Measurements from ENCODE around the gene FCGR3A.
"Not testable (repeated sequence)": the region's sequence is repeated elsewhere in the genome, so short reads cannot be mapped to it uniquely, and the experiment has no call there.

FCGR3A gene

DNA sequence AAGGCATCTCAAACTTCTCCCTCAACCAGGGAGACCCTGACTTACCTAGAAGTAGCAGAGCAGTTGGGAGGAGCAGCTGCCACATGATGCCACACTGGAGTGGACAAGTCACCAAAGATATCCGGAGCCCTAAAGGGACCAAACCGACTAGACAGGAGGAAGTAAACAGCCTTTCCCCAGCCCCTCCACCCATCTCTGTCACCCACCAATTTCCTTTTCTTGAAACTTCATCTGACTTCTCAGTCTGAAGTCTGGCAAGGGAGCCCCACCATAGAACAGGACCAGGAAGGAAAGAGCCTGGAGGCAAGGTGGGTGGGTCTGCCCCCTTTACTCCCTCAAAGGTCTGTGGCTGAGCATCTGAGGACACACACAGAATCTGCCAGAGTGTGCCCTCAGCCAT, at the start of gene FCGR3A:
FCGR3A (minus strand) TSS at position 167 of the 400 bp plus-strand sequence; CDS start at position 85, 82 bp downstream.
- no peak for DNase-seq
- Mint-ChIP-seq H3K27me3 (ENCODE audit: low read depth, poor library complexity) (peaks cover 32% of the 10 kb centered on the region), H3K9me3 (no peaks in the 10 kb centered on the region), H3K4me1 (peaks cover 6% of the 10 kb centered on the region), H3K4me3 (no peak within 1 kb of the TSS), H3K36me3 (ENCODE audit: low read depth) (no peaks in the 10 kb centered on the region), H3K27ac (no peak within 1 kb of the TSS)
- TF ChIP-seq, protein P1, sequence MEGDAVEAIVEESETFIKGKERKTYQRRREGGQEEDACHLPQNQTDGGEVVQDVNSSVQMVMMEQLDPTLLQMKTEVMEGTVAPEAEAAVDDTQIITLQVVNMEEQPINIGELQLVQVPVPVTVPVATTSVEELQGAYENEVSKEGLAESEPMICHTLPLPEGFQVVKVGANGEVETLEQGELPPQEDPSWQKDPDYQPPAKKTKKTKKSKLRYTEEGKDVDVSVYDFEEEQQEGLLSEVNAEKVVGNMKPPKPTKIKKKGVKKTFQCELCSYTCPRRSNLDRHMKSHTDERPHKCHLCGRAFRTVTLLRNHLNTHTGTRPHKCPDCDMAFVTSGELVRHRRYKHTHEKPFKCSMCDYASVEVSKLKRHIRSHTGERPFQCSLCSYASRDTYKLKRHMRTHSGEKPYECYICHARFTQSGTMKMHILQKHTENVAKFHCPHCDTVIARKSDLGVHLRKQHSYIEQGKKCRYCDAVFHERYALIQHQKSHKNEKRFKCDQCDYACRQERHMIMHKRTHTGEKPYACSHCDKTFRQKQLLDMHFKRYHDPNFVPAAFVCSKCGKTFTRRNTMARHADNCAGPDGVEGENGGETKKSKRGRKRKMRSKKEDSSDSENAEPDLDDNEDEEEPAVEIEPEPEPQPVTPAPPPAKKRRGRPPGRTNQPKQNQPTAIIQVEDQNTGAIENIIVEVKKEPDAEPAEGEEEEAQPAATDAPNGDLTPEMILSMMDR (IDR thresholded peaks at IDR 0.05): no peak

GRCh38 chr1:161597077-161597476, 47.5 kb upstream of the FCGR3A start:
- peaks cover 25% of the 10 kb centered on the region for H3K4me1 Mint-ChIP-seq
- H3K4me3 Mint-ChIP-seq; H3K9me3 Mint-ChIP-seq; H3K27me3 Mint-ChIP-seq (ENCODE audit: low read depth, poor library complexity); H3K36me3 Mint-ChIP-seq (ENCODE audit: low read depth); H3K27ac Mint-ChIP-seq; DNase-seq: not testable (repeated sequence)

DNA sequence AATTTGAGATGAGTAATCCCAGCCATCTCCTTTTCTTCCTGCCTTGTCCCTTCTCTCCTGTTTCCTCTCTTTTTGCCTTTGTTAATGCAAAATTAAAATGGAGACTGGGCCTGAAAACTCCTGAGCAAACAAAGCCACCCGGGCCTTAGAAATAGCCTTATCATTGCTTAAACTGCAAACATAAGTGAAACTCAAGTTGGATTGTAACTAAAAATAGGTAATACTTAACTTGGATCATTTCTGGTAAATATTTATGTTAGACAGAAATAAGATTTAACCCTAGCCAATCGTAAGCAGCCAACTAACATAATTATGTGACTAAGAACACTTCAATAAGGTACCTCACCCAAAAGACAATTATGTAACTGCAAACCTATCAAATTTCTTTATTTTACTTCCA, 46.0 kb upstream of the FCGR3A start:
- not testable (repeated sequence) for H3K27me3 Mint-ChIP-seq (ENCODE audit: low read depth, poor library complexity); H3K4me3 Mint-ChIP-seq; H3K9me3 Mint-ChIP-seq; DNase-seq; H3K36me3 Mint-ChIP-seq (ENCODE audit: low read depth)
- peak overlapping the region; percentile 88 for H3K27ac Mint-ChIP-seq
- peaks cover 25% of the 10 kb centered on the region for H3K4me1 Mint-ChIP-seq

- not testable (repeated sequence) for DNase-seq; H3K27me3 Mint-ChIP-seq (ENCODE audit: low read depth, poor library complexity); H3K36me3 Mint-ChIP-seq (ENCODE audit: low read depth); H3K4me3 Mint-ChIP-seq; H3K9me3 Mint-ChIP-seq
- peak overlapping the region; percentile 88 for H3K27ac Mint-ChIP-seq
- peaks cover 25% of the 10 kb centered on the region for H3K4me1 Mint-ChIP-seq
Measured at GRCh38 chr1:161595173-161595572, 45.6 kb upstream of the FCGR3A start.

DNA sequence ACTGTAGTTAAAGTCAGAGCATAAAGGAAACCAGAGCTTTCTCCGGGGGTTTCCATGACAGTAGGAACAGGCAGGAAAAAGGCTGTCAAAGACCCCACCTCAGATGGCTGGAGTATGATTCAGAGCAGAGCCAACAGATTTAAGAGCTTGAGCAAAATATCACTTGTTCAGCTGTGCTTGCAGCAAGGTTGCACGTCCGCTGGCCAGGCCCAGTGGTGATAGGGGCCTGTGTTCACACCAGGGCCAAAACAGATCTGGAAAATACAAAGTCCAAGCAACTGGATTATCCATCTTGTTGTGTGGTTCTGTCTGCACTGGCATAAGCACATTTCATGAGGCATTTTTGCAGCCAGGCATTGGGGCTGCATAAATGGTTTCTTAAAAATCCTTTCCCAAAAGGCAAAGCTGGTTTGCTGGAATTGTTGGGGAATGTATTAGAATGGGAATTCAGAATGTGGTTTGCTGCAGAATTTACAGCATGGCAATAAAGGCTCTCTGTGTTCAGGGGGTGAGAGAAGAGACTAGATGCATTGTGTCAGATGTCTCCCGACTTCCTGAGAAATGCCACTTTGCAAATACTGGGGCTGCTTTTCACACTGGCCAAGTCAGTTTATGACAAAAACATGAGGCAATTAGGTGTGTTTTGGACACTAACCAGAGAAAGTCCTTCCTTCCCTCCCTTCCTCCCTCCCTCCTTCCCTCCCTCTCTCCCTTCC, 44.8 kb upstream of the FCGR3A start:
- H3K36me3 Mint-ChIP-seq (ENCODE audit: low read depth); H3K27me3 Mint-ChIP-seq (ENCODE audit: low read depth, poor library complexity); DNase-seq; H3K9me3 Mint-ChIP-seq; H3K4me3 Mint-ChIP-seq: not testable (repeated sequence)
- peaks cover 29% of the 10 kb centered on the region for H3K4me1 Mint-ChIP-seq
- H3K27ac Mint-ChIP-seq: peak overlapping the region; percentile 11

- H3K4me1 Mint-ChIP-seq: peaks cover 36% of the 10 kb centered on the region
- H3K27ac Mint-ChIP-seq; H3K36me3 Mint-ChIP-seq (ENCODE audit: low read depth); H3K27me3 Mint-ChIP-seq (ENCODE audit: low read depth, poor library complexity); H3K4me3 Mint-ChIP-seq; DNase-seq; H3K9me3 Mint-ChIP-seq: not testable (repeated sequence)
Measured at GRCh38 chr1:161593092-161593755, 43.6 kb upstream of the FCGR3A start.

- peaks cover 36% of the 10 kb centered on the region for H3K4me1 Mint-ChIP-seq
Measured at GRCh38 chr1:161592586-161592985, 43.0 kb upstream of the FCGR3A start.

GRCh38 chr1:161589920-161590319, 40.3 kb upstream of the FCGR3A start:
- peaks cover 25% of the 10 kb centered on the region for H3K4me1 Mint-ChIP-seq
- H3K27me3 Mint-ChIP-seq (ENCODE audit: low read depth, poor library complexity); H3K9me3 Mint-ChIP-seq; H3K36me3 Mint-ChIP-seq (ENCODE audit: low read depth); DNase-seq; H3K4me3 Mint-ChIP-seq; H3K27ac Mint-ChIP-seq: not testable (repeated sequence)

More at GRCh38 chr1:161592586-161592985, 43.0 kb upstream of the FCGR3A start:
- not testable (repeated sequence) for H3K9me3 Mint-ChIP-seq; H3K36me3 Mint-ChIP-seq (ENCODE audit: low read depth); H3K27me3 Mint-ChIP-seq (ENCODE audit: low read depth, poor library complexity); DNase-seq; H3K4me3 Mint-ChIP-seq; H3K27ac Mint-ChIP-seq

- not testable (repeated sequence) for H3K27ac Mint-ChIP-seq; H3K27me3 Mint-ChIP-seq (ENCODE audit: low read depth, poor library complexity); H3K36me3 Mint-ChIP-seq (ENCODE audit: low read depth); H3K9me3 Mint-ChIP-seq
- H3K4me3 Mint-ChIP-seq: peak overlapping the region; percentile 14
- DNase-seq: peak; percentile 16
- peaks cover 22% of the 10 kb centered on the region for H3K4me1 Mint-ChIP-seq
Measured at GRCh38 chr1:161589365-161589764, 39.7 kb upstream of the FCGR3A start.

- H3K27me3 Mint-ChIP-seq (ENCODE audit: low read depth, poor library complexity); H3K9me3 Mint-ChIP-seq; DNase-seq; H3K36me3 Mint-ChIP-seq (ENCODE audit: low read depth); H3K27ac Mint-ChIP-seq; H3K4me3 Mint-ChIP-seq: not testable (repeated sequence)
- peaks cover 14% of the 10 kb centered on the region for H3K4me1 Mint-ChIP-seq
Measured at GRCh38 chr1:161588596-161588995, 39.0 kb upstream of the FCGR3A start.

DNA sequence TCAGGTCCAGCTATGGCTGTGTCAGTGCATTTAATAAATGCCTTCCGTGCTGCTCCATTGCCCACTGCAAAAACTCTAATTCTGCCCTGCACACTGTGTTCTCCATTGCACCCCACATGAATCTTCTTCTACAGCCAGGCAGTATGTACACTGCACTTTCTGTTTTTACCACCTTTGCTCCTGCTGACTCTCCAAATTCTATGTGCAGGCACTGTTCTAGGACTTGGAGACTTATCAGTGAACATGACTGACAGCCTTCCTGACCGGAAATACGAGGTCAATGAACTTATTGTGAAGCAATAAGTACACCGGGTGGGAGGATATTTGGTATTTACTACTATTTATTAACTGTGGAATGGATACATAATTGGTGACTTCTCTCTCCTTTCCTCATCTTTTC, 33.3 kb upstream of the FCGR3A start:
- not testable (repeated sequence) for H3K4me1 Mint-ChIP-seq; H3K27me3 Mint-ChIP-seq (ENCODE audit: low read depth, poor library complexity); H3K4me3 Mint-ChIP-seq; H3K36me3 Mint-ChIP-seq (ENCODE audit: low read depth); DNase-seq; H3K27ac Mint-ChIP-seq; H3K9me3 Mint-ChIP-seq

- H3K4me3 Mint-ChIP-seq; DNase-seq; H3K27me3 Mint-ChIP-seq (ENCODE audit: low read depth, poor library complexity); H3K9me3 Mint-ChIP-seq; H3K27ac Mint-ChIP-seq; H3K4me1 Mint-ChIP-seq; H3K36me3 Mint-ChIP-seq (ENCODE audit: low read depth): not testable (repeated sequence)
Measured at GRCh38 chr1:161580879-161581537, 31.4 kb upstream of the FCGR3A start.

DNA sequence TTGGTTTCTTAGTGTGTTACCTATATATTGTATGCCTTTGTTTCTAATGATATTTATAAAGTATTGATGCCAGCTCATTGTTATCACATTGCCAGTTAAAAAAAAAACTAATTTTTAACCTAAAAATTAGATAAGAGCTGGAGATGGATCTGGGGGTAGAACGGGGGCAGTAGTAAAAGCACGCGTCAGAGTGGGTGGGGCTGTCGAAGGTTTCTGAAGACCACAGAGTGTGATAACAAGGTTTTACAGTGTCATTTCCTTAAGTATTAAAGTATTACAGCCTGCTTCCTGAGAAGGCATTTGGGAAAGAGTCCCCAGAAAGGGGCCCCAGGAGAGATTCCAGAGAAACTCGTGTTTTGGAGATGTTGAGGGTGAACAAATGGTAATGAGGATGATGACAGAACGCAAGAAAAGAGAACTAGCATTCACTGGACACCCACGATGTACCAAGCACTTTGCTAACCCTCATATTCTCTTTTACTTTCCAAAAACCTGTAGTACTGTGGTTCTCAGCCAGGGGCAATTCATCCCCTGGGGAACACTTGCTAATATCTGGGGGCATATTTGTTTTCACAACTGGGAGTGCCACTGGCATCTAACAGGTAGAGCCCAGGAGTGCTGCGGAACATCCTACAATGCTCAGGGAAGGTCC, 30.4 kb upstream of the FCGR3A start:
- H3K4me3 Mint-ChIP-seq; H3K27me3 Mint-ChIP-seq (ENCODE audit: low read depth, poor library complexity); H3K9me3 Mint-ChIP-seq: not testable (repeated sequence)

More for the DNA sequence above, 30.4 kb upstream of the FCGR3A start:
- not testable (repeated sequence) for H3K27ac Mint-ChIP-seq; H3K4me1 Mint-ChIP-seq; DNase-seq; H3K36me3 Mint-ChIP-seq (ENCODE audit: low read depth)

Measured in nephron progenitor cell (in vitro differentiated cells).